ENCODE measurements around the gene GIT1. TPM values are rescaled to one million over a fixed set of nuclear protein-coding genes. Genes with fewer than 3 reads are reported as not detected.

Gene GIT1
- total RNA-seq = 31.0 and 43.2 TPM in 2 replicates

DNA sequence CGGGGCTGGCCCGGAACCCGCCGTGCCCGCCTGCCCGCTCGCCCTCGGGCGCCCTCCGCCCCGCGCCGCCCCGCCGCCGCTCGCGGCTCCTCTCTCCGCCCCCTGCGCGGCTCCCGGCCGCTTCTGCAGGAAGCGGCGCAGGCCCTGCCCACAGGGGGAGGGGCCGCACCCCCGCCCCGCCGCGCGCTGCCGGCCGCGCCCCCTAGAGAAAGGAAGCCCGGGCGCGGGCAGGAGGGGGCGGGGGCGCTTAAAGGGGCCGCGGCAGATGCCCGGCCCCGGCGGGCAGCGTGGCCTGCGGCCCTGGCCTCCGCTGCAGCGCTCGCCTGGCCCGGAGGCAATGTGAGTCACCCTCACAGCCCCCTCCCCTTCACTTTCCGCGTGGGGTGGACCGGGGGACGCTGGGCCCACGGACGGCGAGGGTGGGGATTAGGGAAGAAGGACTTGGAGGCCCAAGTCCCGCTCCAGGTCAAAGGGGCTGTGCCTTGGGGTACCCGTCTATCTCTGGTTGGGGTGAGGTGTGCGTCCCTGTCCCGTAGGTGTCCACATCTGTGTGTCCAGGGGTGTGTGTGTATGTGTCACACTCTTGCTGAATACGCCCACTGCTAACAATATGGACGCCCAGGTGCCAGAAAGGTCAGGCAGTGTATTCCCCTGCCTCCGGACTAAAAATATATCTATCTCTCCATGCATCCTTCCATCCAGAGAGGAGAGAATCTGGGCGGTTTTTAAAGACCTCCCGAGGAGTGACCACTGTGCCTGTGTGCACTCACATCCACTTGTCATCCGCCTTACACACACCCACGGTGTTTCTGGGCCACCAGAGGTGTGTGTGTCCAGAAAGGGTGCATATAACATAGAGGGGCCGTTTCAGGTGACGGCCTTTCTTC is at the start of gene GIT1:
Gene GIT1, minus strand, starts transcription at position 125 of the 887 bp plus-strand sequence. CDS start 270 bp downstream, outside the sequence.

GRCh38 chr17:29622337-29623282 is 33.2 kb upstream of the GIT1 start, which contains the start of gene CORO6:
TSS of gene CORO6 (minus strand) at chr17:29622912. CDS start at chr17:29621421, 1,491 bp downstream.

GRCh38 chr17:29592850-29593551 is 3.6 kb upstream of the GIT1 start, which contains the start of gene ANKRD13B:
TSS of gene ANKRD13B (plus strand) at chr17:29593132. CDS start at chr17:29593622, 490 bp downstream.

DNA sequence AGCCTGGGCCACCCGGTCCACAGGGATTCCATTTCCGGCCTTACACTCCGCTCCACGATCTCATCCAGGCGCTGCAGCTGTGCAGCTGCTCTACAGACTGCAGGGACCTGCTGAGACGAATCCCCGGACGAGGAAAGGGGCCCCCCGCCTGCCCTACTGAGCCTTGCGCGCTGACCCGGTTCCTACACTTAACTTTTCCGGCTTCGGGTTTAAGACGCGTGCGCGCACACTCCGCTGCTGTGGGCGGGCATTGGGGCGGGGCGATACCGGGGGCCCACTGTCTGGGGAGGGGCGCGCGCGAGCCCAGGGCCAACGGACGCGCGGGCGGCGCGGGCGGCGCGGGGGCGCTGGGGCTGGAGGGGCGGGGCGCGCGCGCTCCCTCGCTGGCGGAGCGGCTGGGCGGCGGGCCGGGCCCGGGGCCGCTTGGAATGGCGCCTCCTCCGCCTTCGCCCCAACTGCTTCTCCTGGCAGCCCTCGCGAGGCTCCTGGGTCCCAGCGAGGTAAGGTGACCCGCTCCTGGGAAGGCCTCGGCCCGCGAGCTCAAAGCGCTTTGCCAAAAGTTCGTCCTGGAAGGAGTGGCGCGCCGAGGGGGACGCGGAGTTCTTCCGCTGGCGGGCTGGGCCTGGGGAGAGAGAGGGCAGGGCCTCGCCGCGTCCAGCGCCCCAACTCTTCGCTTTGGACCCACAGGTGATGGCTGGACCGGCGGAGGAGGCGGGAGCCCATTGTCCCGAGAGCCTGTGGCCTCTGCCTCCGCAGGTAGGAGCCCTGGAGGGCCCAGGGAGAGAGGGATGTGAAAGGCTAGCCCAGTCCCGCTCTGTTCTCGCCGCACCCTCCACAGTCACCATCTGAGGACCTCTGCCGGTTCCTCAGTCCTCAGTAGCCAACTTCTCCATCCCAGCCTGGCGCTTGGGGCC is 20.9 kb downstream of the GIT1 start, which contains the start of gene TP53I13:
Gene TP53I13, plus strand, starts transcription at position 371 of the 914 bp plus-strand sequence. Its CDS starts 58 bp downstream, at position 429.

DNA sequence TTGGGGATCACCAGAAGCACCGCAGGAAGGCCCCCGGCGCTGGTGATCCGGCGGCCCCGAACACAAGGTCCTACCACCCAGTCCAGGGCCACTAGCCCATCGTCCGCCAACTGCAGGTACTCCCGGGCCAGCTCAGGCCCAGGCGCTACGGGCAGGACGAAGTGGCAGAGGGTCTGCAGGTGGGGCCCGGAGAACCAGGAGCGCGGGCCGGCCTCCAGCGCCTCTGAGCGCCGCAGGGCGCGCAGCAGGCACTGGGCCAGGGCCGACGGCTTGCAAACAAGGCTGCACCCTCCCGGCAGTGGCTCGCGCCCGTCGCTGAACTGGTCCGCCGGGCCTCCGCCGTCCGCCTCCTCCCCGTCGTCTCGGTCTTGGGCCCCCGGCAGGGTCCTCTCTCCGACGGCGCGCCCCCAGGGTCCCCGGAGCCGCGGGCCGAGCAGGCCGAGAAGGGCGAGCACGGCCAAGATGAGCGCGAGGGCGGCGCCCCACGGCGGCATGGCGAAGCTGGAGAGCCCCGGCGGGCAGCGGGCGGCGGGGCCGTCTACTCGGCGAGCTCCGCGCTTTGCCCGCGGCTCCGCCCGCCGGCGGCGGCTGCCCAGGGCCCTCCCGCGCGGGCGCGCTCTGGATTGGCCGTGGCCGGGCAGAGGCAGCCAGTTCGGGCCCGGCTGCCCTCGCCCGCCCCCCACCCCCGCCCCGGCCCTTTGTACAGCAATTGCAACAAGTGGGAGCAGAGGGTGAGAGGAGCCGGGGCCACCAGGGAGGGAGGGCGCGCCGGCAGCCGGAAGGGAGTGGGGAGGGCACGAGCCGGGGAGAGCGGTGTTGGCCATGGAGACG is 22.8 kb downstream of the GIT1 start, which contains the start of gene ABHD15:
Gene ABHD15, minus strand, starts transcription at position 565 of the 831 bp plus-strand sequence. Its CDS starts 71 bp downstream, at position 494.

Other genes starting within 250 kb of the GIT1 start
- 25.3 and 31.9 TPM in 2 replicates for gene TAOK1, start 199.3 kb downstream of the GIT1 start, total RNA-seq
- gene ABHD15, start 22.6 kb downstream of the GIT1 start, total RNA-seq = 7.1 and 7.7 TPM in 2 replicates
- gene TP53I13, start 20.9 kb downstream of the GIT1 start, total RNA-seq = 29.0 and 40.4 TPM in 2 replicates
- 8.6 and 17.5 TPM in 2 replicates for gene ANKRD13B, start 3.5 kb upstream of the GIT1 start, total RNA-seq
- 1.3 and 1.9 TPM in 2 replicates for gene CORO6, start 33.3 kb upstream of the GIT1 start, total RNA-seq

Data from airway epithelial cell (primary cell).